Omental fat pad (tissue), 4 donors: ENCODE data around the gene APBA2. TPM values are rescaled to one million over a fixed set of nuclear protein-coding genes. Genes with fewer than 3 reads are reported as not detected.

Experiments used
- ATAC-seq: fragments of 150-250 bp; one replicate; pipeline ENCODE4 v1.9.1; 2016; ENCODE audit warnings: mild to moderate bottlenecking, moderate library complexity; ENCODE audit not compliant: low FRiP score
- DNase-seq: peaks from one replicate; pipeline ENCODE4 v3.0.0-alpha.2; 2019; ENCODE audit warnings: low spot score
- CTCF ChIP-seq, 3 donors: fragments of 450-650 bp; IDR thresholded peaks; one replicate each; pipeline ENCODE4 v1.5.1; 2016 to 2017; ENCODE audit warnings: antibody characterized with exemption in 3 of 3, mild to moderate bottlenecking in 3 of 3, moderate library complexity in 2 of 3
- total RNA-seq, 4 donors: library from RNA; depleted of rRNA; stranded (reverse); fragments of >200 nt; gene quantifications; one replicate each; pipeline ENCODE4 v1.1.0, GENCODE V29; 2016

APBA2 gene
- total RNA-seq, 4 donors from 2014 or later, result 0.93 to 4.3 (median 2.6) TPM

- ATAC-seq, result no peak
- no peak for DNase-seq
- no peak for TF ChIP-seq CTCF (IDR thresholded peaks at IDR 0.05)
Measured at GRCh38 chr15:28930011-28930410, 44.2 kb downstream of the APBA2 start.

GRCh38 chr15:28930476-28931291 lies 44.9 kb downstream of the APBA2 start:
- ATAC-seq (no peak), DNase-seq (no peak)
- no peak for TF ChIP-seq CTCF (IDR thresholded peaks at IDR 0.05)

GRCh38 chr15:28931828-28932227 lies 46.1 kb downstream of the APBA2 start:
- TF ChIP-seq CTCF (IDR thresholded peaks at IDR 0.05), result no peak
- no peak for DNase-seq
- no peak for ATAC-seq

DNA sequence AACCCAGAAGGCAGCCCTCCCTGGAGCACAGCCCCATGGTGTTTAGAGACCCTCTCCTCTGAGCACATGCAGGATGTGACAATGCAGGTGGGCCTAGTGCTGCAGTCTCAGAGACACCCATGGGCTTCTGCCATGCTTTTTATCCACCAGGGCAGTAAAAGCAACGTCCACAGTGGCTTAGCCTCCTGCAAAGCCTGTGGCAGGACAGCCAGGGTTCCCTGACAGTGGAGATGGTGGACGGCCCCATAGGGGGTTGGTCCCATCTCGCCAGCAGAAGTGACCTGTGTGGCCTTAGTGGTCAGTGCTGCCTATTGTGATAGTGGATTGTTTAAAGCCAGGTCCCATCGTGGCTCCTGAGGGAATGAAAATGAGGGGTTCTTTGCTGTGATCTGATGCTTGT lies 46.6 kb downstream of the APBA2 start:
- no peak for TF ChIP-seq CTCF (IDR thresholded peaks at IDR 0.05)
- ATAC-seq, result no peak
- DNase-seq, result no peak

DNA sequence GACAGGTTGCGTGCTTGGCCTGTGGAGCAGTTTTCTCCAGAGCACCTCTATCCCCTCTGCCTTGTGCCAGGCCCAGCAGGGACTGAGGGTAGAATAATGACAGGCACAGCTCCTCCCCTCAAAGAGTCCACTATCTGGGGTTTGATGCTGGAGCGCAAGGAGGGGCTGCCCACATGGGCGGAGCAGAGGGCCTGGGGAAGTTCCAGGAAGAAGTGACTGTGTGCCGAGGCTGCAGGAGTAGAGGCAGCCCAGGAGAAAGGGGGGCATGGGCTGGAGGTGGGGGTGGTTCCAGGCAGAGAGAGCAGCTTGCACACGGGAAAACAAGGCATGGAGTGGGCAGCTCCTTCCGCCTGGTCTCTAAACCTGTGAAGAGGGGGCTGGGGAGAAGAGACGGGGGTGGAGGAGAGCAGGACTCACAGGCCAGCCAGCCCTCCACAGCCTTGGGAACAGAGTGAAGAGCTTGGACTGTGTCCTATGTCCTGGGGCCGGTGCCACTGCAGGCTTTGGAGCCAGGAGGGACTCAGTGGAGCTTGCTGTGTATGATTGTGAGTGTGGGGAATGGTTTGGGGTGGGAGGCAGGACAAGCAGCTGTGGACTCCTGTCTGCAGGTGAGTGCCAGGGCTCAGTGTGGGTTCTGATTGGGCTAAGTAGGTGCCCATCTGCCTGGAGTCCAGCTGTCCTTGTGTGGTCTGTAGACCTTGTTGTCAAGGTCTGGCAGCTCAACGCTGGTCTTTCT lies 48.1 kb downstream of the APBA2 start:
- ATAC-seq (no peak), DNase-seq (no peak)
- no peak for TF ChIP-seq CTCF (IDR thresholded peaks at IDR 0.05)

- no peak for ATAC-seq
- DNase-seq, result no peak
- no peak for TF ChIP-seq CTCF (IDR thresholded peaks at IDR 0.05)
Measured at GRCh38 chr15:28934645-28935044, 48.9 kb downstream of the APBA2 start.
